T47D (cell line): Measurements from ENCODE around the gene SOHLH2.

ENCODE experiments used
- DNase-seq, 2 experiments: peaks; one replicate each; pipeline versions ENCODE4 v3.0.0 to v3.0.0-alpha.2; 2011 to 2012; ENCODE audit warnings: low read depth in 1 of 2, low spot score in 1 of 2
- JUND ChIP-seq: IDR thresholded peaks from 2 replicates; pipeline ENCODE4 v1.6.1; 2012; ENCODE audit warnings: low read depth
- in situ Hi-C: cut with HindIII; loops from 2 replicates; pipeline ENCODE4 v1.10.0; 2016; ENCODE audit warnings: low sequenced_read_pairs, low pct_unique_long_range_greater_than_20kb

The SOHLH2 gene

DNA sequence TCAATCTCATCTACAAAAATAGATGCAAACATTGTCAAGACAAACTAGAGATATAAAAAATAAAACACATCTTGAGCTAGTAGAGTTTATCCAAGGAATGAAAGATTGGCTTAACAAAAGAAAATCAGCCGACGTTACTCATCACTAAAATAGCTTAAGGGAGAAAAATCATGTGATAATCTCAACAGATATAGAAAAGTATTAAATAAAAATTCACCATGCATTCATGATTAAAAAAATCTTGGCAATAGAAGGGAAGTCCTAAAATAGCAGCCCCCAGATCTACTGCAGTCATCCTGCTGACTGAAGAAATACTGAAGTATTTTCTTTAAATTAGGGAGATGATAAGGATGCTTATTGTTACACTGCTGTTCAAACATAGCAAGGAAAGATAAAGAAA lies 70.6 kb downstream of the SOHLH2 start:
- no peak for DNase-seq
- no peak for TF ChIP-seq JUND
- in situ Hi-C loops: no loop called here

GRCh38 chr13:36142735-36143134 lies 71.6 kb downstream of the SOHLH2 start:
- TF ChIP-seq JUND: no peak
- in situ Hi-C loops: no loop called here
- no peak for DNase-seq

DNA sequence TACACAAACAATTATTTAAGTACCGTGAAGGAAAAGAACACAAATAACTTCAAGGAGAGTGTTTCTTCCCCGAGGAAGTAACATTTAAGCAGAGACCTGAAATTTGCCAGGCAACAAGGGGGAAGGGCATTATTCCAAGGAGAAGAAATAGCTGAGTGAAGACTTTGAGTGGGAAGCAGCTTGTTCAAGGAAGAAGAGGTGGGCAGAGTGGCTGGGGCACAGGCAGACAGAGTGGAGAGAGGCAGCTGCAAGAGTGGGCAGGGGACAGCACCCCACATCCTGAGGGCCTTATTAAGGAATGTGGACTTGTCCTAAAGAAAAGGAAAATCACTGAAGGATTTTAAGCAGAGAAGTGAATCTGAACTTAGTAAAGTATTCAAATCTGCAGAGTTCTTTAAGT lies 78.5 kb downstream of the SOHLH2 start:
- in situ Hi-C loops: no loop called here
- no peak for DNase-seq
- TF ChIP-seq JUND: no peak

DNA sequence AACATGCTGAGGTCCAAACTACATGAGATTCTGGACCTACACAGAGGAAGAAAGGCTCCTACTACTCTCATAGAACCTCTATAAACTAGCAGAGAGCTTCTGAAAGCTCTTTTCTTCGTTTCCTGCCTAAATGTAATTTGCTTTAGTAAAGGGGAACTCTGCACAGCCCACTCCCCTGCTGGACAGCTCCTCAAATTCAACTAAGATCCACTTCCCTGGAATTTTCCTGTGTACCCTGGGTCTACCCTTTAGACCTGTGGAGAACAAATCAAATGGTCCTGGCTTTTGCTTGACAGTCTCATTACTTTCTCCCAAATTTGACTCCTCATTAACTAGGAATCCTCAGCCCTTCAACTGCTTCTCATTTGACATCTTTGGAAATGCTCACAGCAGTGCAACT lies 79.7 kb downstream of the SOHLH2 start:
- in situ Hi-C loops: no loop called here
- DNase-seq: no peak
- no peak for TF ChIP-seq JUND

- no peak for TF ChIP-seq JUND
- DNase-seq: no peak
- in situ Hi-C loops: no loop called here
Measured at GRCh38 chr13:36133950-36134626, 80.3 kb downstream of the SOHLH2 start.

GRCh38 chr13:36132376-36132775 lies 82.0 kb downstream of the SOHLH2 start:
- DNase-seq: no peak
- in situ Hi-C loops: no loop called here
- TF ChIP-seq JUND: no peak

GRCh38 chr13:36131931-36132297 lies 82.4 kb downstream of the SOHLH2 start:
- in situ Hi-C loops: no loop called here
- no peak for TF ChIP-seq JUND
- no peak for DNase-seq

DNA sequence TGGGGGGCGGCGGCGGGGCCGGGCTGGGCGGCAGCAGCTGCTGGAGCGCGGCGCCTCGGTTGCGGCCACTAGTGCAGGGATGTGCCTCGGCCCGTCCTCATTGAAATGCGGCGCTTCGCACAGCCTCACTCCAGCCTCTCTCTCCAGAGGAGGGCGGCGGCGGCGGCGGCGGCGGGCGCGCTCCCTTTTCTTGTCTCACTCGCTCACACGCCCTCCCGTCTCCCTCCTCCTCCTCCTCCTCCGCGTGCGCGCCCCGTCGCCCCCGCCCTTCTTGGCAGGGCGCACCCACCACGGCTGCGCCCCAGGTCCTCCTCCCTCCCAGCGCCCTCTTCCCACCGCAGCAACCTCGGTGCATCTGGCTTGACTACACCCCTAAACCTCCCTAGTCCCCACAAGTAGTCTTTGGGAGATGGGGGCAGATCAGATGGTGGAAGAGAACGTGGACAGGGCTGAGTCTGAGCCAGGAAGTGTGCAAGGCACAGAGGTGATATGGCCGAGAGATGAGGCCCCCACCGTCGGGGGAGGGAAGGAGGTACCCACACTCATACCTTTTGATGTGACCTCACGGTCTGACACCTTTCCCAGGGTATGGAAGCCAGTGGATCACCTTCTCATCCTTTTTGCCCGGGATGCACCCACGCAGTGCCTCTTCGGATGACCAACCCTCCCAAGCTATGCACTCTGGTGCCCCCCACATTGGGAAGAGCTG lies 83.0 kb downstream of the SOHLH2 start, which contains the start of gene DCLK1:
TSS of gene DCLK1 (minus strand) at position 161 of the 709 bp plus-strand sequence.
- no peak for DNase-seq
- in situ Hi-C loops: no loop called here
- no peak for TF ChIP-seq JUND

DNA sequence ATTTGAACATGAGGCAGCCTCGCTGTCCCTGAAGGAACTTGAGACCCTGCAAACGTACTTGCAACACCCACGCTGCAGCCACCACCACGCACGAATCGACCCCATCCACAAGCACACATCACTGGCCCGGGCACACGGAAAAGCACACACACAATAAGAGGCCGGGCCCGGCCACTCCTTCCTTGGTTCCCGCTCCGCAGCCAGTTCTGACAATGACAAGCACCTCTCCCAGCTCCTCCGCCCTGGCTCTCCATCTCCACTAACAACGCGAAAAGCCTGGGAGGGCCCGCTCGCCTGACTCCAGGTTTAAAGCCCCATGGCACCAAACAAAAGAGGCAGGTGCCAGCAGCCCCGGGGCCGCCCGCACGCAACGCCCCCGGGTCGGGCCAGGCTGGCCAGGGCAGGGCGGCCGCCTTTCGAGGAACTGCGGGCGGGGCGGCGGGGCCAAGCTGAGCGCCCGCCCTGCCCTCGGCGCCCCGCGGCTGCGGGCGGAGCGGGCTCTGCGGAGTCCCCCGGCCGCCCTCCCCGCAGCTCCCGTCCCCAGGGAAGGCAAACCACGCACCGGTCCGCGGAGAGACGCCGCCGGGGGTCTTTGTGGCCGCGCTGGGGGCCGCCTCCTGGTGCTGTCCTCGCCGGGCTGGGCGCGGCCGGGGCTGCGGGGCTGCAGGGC lies 83.7 kb downstream of the SOHLH2 start:
- no peak for TF ChIP-seq JUND
- DNase-seq: no peak
- in situ Hi-C loops: no loop called here

DNA sequence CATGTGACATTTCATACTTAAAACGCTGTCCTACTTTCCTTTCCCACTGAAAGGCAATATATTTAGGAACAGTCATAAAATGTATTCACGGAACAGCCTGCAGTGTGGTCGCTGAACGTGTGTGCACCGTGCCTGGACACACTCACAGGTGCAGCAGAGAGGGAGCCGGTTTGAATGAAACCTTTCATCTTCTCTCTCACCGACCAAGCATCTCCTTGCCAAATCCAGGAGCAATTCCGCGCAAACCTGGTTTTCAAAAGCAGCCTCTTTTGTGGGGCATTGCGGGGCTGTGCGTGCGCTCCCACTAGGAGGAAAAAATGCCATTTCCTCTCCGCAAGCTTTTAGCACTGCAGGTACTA lies 84.2 kb downstream of the SOHLH2 start:
- in situ Hi-C loops: no loop called here
- TF ChIP-seq JUND: no peak
- DNase-seq: no peak

DNA sequence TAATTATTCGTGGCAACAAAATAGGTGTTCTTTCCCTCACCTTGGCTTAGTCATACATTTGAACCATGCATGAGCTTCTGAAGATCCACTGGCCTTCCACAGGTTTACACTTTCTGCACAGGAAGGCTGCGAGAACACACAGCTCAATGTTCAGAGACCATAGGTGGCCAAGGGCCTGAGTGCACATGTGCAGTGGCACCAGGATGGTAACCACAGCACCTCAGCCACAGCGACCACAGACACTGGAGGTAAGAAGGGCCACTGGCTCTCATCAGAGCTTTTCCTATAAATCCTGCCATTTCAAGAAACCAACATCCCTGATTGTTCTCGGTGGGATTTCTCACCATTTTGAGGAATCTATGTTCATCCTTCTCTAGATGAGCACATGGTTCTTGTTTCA lies 84.8 kb downstream of the SOHLH2 start:
- no peak for DNase-seq
- in situ Hi-C loops: no loop called here
- no peak for TF ChIP-seq JUND

- no peak for TF ChIP-seq JUND
- in situ Hi-C loops: no loop called here
- DNase-seq: no peak
Measured at GRCh38 chr13:36126491-36126890, 87.9 kb downstream of the SOHLH2 start.

DNA sequence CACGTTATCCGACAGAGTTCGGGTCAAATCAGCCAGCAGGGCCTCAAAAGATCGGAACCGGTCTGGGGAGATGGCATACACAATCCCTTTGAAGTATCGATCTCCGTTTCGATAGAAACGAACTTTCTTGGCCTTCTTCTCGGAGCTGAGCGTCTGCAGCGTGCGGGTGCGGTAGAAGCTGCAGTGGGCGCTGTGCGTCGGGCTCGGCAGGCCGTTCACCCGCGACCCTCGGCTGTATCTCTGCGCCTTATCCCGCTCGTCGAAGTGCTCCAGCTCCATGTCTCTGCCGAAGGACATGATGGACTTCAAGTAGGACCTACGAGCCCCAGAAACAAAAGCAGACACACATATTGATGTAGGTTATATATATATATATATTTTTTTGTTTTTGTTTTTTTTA lies 88.5 kb downstream of the SOHLH2 start:
- TF ChIP-seq JUND: no peak
- no peak for DNase-seq
- in situ Hi-C loops: no loop called here
